CD8-positive, alpha-beta memory T cell (primary cell): Measurements from ENCODE around the gene UBTFL1. TPM values are rescaled to one million over a fixed set of nuclear protein-coding genes. Genes with fewer than 3 reads are reported as not detected.

ENCODE experiments used
- CTCF ChIA-PET: fragments of 350-600 bp; sonication (Branson Sonifier 250); formaldehyde crosslinking; loops from one replicate; lab custom pipeline; 2021; ENCODE audit warnings: antibody characterized with exemption; lab: Charles Lee
- POLR2A ChIA-PET: fragments of 350-600 bp; sonication (Branson Sonifier 250); formaldehyde crosslinking; loops from one replicate; lab custom pipeline; 2021; ENCODE audit warnings: antibody characterized with exemption; lab: Charles Lee
- DNase-seq, 5 donors: peaks; one replicate each; pipeline versions ENCODE4 v3.0.0 to v3.0.0-alpha.2; 2020 to 2022; ENCODE audit warnings: mixed read lengths in 1 of 5
- H3K27ac ChIP-seq: one replicate; pipeline ENCODE4 v1.7.0; 2013; ENCODE audit warnings: low read depth, mild to moderate bottlenecking, low read length, moderate library complexity
- H3K27me3 ChIP-seq: 2 replicates; pipeline ENCODE4 v1.7.0; 2013; ENCODE audit warnings: low read length, mild to moderate bottlenecking; ENCODE audit not compliant: insufficient read depth, poor library complexity, severe bottlenecking
- H3K36me3 ChIP-seq: 2 replicates; pipeline ENCODE4 v1.7.0; 2013; ENCODE audit warnings: mild to moderate bottlenecking, low read length, moderate library complexity; ENCODE audit not compliant: insufficient read depth
- H3K4me1 ChIP-seq: 2 replicates; pipeline ENCODE4 v1.7.0; 2013; ENCODE audit warnings: mild to moderate bottlenecking, low read length, moderate library complexity; ENCODE audit not compliant: insufficient read depth
- H3K4me3 ChIP-seq: 2 replicates; pipeline ENCODE4 v1.7.0; 2013; ENCODE audit warnings: mild to moderate bottlenecking, low read length
- H3K9me3 ChIP-seq: 2 replicates; pipeline ENCODE4 v1.7.0; 2013; ENCODE audit warnings: mild to moderate bottlenecking, low read length
- H3K27ac Mint-ChIP-seq, 8 donors: one replicate each; pipeline ENCODE4 v1.8.0; 2020 to 2021; ENCODE audit warnings: mixed read lengths in 8 of 8, mild to moderate bottlenecking in 6 of 8, inconsistent platforms in 3 of 8, moderate library complexity in 3 of 8
- H3K27me3 Mint-ChIP-seq, 2 donors: one replicate each; pipeline ENCODE4 v1.8.0; 2020 to 2021; ENCODE audit warnings: mixed read lengths in 2 of 2, mild to moderate bottlenecking in 1 of 2, moderate library complexity in 1 of 2
- H3K36me3 Mint-ChIP-seq, 3 donors: one replicate each; pipeline ENCODE4 v1.8.0; 2020 to 2021; ENCODE audit warnings: mixed read lengths in 3 of 3, inconsistent platforms in 1 of 3, mild to moderate bottlenecking in 1 of 3
- H3K4me1 Mint-ChIP-seq, 3 donors: one replicate each; pipeline ENCODE4 v1.8.0; 2020 to 2021; ENCODE audit warnings: mixed read lengths in 3 of 3, inconsistent platforms in 1 of 3, mild to moderate bottlenecking in 1 of 3
- H3K4me3 Mint-ChIP-seq, 7 donors: one replicate each; pipeline ENCODE4 v1.8.0; 2020 to 2021; ENCODE audit warnings: mixed read lengths in 7 of 7, mild to moderate bottlenecking in 6 of 7, moderate library complexity in 4 of 7, inconsistent platforms in 2 of 7
- H3K9me3 Mint-ChIP-seq, 5 donors: one replicate each; pipeline ENCODE4 v1.8.0; 2020 to 2022; ENCODE audit warnings: mixed read lengths in 5 of 5, mild to moderate bottlenecking in 3 of 5, moderate library complexity in 2 of 5, inconsistent platforms in 1 of 5
- polyA plus RNA-seq: library from polyadenylated mRNA; unstranded; fragments of 300-500 nt; fragmentation: Illumina TruSeq; gene quantifications from one replicate; pipeline ENCODE4 v1.2.3, GENCODE V29; 2021
- total RNA-seq, 2 experiments: library from RNA; stranded (reverse); gene quantifications; one replicate each; pipeline ENCODE4 v1.2.3, GENCODE V29; 2021

Gene UBTFL1
- total and polyA plus RNA-seq, 3 experiments from 2014 or later, result not detected

DNA sequence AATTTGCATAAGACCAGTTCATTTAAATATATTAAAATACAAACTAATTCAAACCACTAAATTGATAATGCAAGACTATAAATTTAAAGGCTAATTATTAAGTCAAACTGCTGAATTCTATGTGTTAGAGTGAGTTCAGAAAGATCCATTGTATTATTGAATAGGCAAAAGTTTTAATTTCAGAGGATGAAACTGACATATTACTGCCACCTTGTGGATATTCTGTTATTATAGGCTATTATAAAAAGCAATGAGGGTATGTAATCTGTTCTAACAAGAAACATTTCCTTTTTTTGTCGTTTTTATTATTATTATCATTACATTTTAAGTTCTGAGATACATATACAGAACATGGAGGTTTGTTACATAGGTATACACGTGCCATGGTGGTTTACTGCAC, 27.8 kb downstream of the UBTFL1 start:
- ChIA-PET CTCF (no interaction called here), POLR2A (no interaction called here)
- no peak for DNase-seq
- Histone ChIP-seq H3K4me3 (no peak overlapping the region), H3K4me1 (no peaks in the 10 kb centered on the region), H3K9me3 (no peaks in the 10 kb centered on the region), H3K27ac (no peak overlapping the region), H3K27me3 (no peaks in the 10 kb centered on the region), H3K36me3 (no peaks in the 10 kb centered on the region)
- Mint-ChIP-seq H3K27ac (no peak overlapping the region), H3K36me3 (no peaks in the 10 kb centered on the region), H3K9me3 (no peaks in the 10 kb centered on the region), H3K27me3 (no peaks in the 10 kb centered on the region), H3K4me3 (no peak overlapping the region), H3K4me1 (no peaks in the 10 kb centered on the region)

DNA sequence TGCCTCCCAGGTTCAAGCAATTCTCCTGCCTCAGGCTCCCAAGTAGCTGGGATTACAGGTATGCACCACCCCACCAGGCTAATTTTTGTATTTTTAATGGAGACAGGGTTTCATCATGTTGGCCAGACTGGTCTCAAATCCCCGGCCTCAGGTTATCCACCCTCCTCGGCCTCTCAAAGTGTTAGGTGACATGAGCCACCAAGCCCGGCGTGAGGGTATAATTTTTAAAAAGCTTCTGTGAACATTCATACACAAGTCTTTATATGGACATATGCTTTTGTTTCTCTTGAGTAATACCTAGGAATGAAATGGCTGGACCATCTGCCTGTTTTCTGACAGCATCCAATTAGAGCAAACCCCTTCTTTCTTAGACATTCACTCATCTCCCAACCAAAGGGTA, 34.4 kb downstream of the UBTFL1 start:
- DNase-seq, result no peak
- H3K9me3 ChIP-seq, result no peaks in the 10 kb centered on the region
- H3K27ac Mint-ChIP-seq, result no peak overlapping the region
- no peaks in the 10 kb centered on the region for H3K36me3 ChIP-seq
- H3K4me1 Mint-ChIP-seq, result no peaks in the 10 kb centered on the region
- no peaks in the 10 kb centered on the region for H3K4me1 ChIP-seq
- no peak overlapping the region for H3K4me3 Mint-ChIP-seq
- POLR2A ChIA-PET, result no interaction called here
- CTCF ChIA-PET, result no interaction called here
- H3K27ac ChIP-seq, result no peak overlapping the region
- H3K27me3 Mint-ChIP-seq, result peaks cover 4% of the 10 kb centered on the region in 2 donors
- H3K36me3 Mint-ChIP-seq, result no peaks in the 10 kb centered on the region
- no peak overlapping the region for H3K4me3 ChIP-seq
- no peaks in the 10 kb centered on the region for H3K9me3 Mint-ChIP-seq
- no peaks in the 10 kb centered on the region for H3K27me3 ChIP-seq

DNA sequence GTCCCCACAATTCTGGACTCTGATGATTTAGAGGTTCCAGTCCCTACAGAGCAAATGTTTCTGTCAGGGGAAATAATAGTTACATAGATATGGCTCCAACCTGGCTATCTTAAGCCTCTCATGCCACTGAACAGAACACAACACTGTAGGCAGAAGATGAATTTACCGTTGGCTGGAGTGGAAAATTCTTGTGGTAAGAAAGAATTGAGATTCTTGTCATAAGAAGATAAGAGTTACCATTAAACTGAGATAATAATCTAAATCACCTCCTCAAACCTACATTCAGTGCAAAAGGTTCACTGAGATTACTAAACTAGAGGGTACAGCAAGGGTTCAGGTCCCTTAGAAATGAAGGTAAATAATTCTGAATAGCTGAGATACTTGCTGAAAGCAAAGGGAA, 38.6 kb downstream of the UBTFL1 start:
- H3K27me3 Mint-ChIP-seq, result peaks cover 4 to 10% of the 10 kb centered on the region in 2 donors
- Histone ChIP-seq H3K27me3 (no peaks in the 10 kb centered on the region), H3K4me1 (no peaks in the 10 kb centered on the region), H3K4me3 (no peak overlapping the region), H3K9me3 (no peaks in the 10 kb centered on the region), H3K27ac (no peak overlapping the region), H3K36me3 (no peaks in the 10 kb centered on the region)
- H3K9me3 Mint-ChIP-seq, result no peaks in the 10 kb centered on the region
- no peaks in the 10 kb centered on the region for H3K36me3 Mint-ChIP-seq
- H3K4me3 Mint-ChIP-seq, result no peak overlapping the region
- H3K27ac Mint-ChIP-seq, result no peak overlapping the region
- H3K4me1 Mint-ChIP-seq, result no peaks in the 10 kb centered on the region
- CTCF ChIA-PET, result no interaction called here
- no peak for DNase-seq
- POLR2A ChIA-PET, result no interaction called here

DNA sequence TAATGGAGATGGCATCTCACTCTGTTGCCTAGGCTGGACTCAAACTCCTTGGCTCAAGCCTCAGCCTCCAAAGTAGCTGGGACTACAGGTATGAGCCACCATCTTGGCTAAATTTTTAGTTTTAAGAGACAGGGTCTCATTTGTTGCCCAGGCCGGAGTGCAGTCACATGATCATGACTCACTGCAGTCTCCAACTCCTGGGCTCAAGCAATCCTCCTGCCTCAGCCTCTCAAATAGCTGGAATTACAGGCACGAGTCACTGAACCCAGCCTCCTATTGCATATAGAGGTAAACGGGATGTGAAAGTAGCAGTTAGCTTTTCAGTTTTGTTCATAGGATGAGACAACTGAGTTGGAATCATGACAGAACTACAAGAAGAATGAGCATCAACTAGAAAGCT, 39.2 kb downstream of the UBTFL1 start:
- Mint-ChIP-seq H3K27me3 (peaks cover 4 to 10% of the 10 kb centered on the region in 2 donors), H3K4me3 (no peak overlapping the region), H3K9me3 (no peaks in the 10 kb centered on the region), H3K36me3 (no peaks in the 10 kb centered on the region), H3K27ac (no peak overlapping the region), H3K4me1 (no peaks in the 10 kb centered on the region)
- Histone ChIP-seq H3K4me1 (no peaks in the 10 kb centered on the region), H3K36me3 (no peaks in the 10 kb centered on the region), H3K9me3 (no peaks in the 10 kb centered on the region), H3K4me3 (no peak overlapping the region), H3K27me3 (no peaks in the 10 kb centered on the region), H3K27ac (no peak overlapping the region)
- ChIA-PET POLR2A (no interaction called here), CTCF (no interaction called here)
- no peak for DNase-seq

DNA sequence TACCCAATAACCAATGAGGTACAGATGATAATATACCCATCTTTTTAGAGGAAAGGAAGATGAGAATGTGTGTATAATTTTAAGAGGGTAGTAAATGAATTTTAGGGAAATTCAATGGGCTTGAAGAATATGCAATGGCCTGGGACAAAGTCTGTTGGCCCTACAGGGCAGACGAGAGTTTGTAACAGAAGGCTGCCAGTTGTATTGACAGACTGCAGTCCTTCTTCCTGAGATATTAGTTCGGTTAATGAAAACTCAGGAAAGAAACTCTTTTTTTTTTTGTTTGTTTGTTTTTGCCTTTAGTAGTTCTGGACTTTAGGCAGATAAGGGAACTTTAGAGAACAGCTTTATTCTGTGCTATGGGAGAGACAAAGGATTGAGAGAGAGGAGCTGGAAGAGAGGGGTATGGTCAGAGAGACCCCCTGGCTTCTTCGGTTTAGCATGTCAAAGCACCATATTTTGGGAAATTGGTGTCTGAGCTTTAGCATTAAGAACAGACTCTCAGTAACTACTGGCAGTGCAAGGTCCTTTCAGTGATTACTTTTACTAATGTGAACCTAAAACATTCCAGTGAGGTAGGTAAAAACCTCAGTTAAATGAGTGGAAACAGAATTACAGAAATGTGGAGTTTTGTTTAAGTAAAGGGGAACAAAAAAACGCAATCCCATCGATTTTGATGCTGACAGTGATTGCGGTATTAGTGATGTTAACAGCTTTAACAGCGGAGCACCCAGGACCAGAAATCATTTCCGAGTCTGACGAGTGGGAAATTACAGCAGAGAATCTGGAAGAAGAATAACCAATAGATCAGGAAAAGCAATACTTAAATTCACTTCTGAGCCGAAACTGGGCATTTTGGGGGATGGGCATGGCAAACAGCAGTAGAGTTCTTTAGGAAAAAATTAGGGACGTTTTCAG, 48.1 kb downstream of the UBTFL1 start:
- DNase-seq, result no peak
- no peaks in the 10 kb centered on the region for H3K9me3 ChIP-seq
- no peaks in the 10 kb centered on the region for H3K36me3 ChIP-seq
- Mint-ChIP-seq H3K27ac (no peak overlapping the region), H3K9me3 (no peaks in the 10 kb centered on the region), H3K4me1 (peaks cover 14 to 28% (median 26%) of the 10 kb centered on the region in 3 donors), H3K36me3 (peaks cover 0 to 1% (median 0%) of the 10 kb centered on the region in 3 donors), H3K4me3 (peak overlapping the region in 6 of 7 donors; percentile 14 to 58 (median 52)), H3K27me3 (peaks cover 33 to 42% of the 10 kb centered on the region in 2 donors)
- H3K27ac ChIP-seq, result no peak overlapping the region
- H3K27me3 ChIP-seq, result no peaks in the 10 kb centered on the region
- ChIA-PET POLR2A (no interaction called here), CTCF (no interaction called here)
- no peaks in the 10 kb centered on the region for H3K4me1 ChIP-seq
- no peak overlapping the region for H3K4me3 ChIP-seq

DNA sequence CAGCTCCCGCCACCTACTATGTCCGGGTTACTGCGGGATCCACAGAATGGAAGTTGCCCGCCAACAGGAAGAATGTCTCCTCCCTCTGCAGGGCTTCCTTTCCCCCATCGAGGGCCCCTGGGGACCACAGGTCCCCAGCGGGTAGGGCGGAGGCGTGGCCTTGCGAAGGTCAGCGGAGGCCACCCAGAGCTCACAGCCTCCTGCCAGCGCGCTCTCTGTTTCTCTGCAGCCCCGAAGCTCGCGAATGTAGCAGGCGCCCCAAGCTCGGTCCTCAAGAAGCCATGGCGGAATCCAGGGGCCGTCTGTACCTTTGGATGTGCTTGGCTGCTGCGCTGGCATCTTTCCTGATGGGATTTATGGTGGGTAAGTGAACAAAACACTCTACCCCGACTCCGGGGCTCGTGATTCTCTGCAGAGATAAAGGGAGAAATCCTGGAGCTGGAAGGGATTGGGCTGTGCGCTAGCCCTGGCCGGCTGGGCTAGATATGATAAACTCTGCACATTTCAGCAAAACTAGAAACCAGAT, 48.8 kb downstream of the UBTFL1 start, which contains the start of gene NAALAD2:
NAALAD2 (plus strand) TSS at position 186 of the 526 bp plus-strand sequence; CDS start at position 282, 96 bp downstream.
- peaks cover 14 to 28% (median 26%) of the 10 kb centered on the region in 3 donors for H3K4me1 Mint-ChIP-seq
- no peaks in the 10 kb centered on the region for H3K9me3 Mint-ChIP-seq
- no peak for DNase-seq
- Histone ChIP-seq H3K4me1 (no peaks in the 10 kb centered on the region), H3K27ac (no peak within 1 kb of the TSS), H3K4me3 (no peak within 1 kb of the TSS), H3K36me3 (no peaks in the 10 kb centered on the region), H3K9me3 (no peaks in the 10 kb centered on the region), H3K27me3 (no peaks in the 10 kb centered on the region)
- no peak within 1 kb of the TSS for H3K27ac Mint-ChIP-seq
- peak within 1 kb of the TSS in 6 of 7 donors; percentile 14 to 63 (median 52) for H3K4me3 Mint-ChIP-seq
- ChIA-PET CTCF (no interaction called here), POLR2A (no interaction called here)
- peaks cover 0 to 1% (median 0%) of the 10 kb centered on the region in 3 donors for H3K36me3 Mint-ChIP-seq
- peaks cover 33 to 42% of the 10 kb centered on the region in 2 donors for H3K27me3 Mint-ChIP-seq

DNA sequence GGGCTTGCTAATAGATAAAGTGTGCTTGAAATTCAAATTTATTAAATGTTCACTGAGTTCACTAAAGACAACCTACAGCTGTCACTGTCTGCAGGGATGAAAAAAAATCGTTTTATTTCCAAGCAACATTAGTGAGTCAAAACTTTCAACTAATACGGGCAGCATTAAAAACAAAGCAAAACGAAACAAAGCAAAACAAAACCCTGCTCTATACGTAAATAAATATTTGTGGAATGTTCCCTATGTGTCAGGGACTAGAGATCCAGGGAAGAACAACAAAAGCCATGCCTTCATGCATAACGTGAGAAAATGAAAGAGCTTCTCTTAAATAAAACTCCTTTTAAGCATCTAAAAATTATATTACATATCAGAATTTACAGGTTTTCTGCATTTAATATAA, 49.3 kb downstream of the UBTFL1 start:
- Mint-ChIP-seq H3K4me1 (peaks cover 14 to 28% (median 26%) of the 10 kb centered on the region in 3 donors), H3K4me3 (peak overlapping the region in 5 of 7 donors; percentile 9 to 63 (median 49)), H3K27me3 (peaks cover 33 to 42% of the 10 kb centered on the region in 2 donors), H3K36me3 (peaks cover 0 to 1% (median 0%) of the 10 kb centered on the region in 3 donors), H3K27ac (no peak overlapping the region), H3K9me3 (no peaks in the 10 kb centered on the region)
- H3K27ac ChIP-seq, result no peak overlapping the region
- H3K36me3 ChIP-seq, result no peaks in the 10 kb centered on the region
- no peaks in the 10 kb centered on the region for H3K9me3 ChIP-seq
- H3K27me3 ChIP-seq, result no peaks in the 10 kb centered on the region
- DNase-seq, result no peak
- no peak overlapping the region for H3K4me3 ChIP-seq
- H3K4me1 ChIP-seq, result no peaks in the 10 kb centered on the region
- ChIA-PET CTCF (no interaction called here), POLR2A (no interaction called here)
